ENCODE results near the gene PDS5A. TPM values are rescaled to one million over a fixed set of nuclear protein-coding genes. Genes with fewer than 3 reads are reported as not detected.
"Not testable (repeated sequence)": the region's sequence is repeated elsewhere in the genome, so short reads cannot be mapped to it uniquely, and the experiment has no call there.

Gene PDS5A
- total and polyA plus RNA-seq, 12 donors = 12.6 to 36.2 (median 30.9) TPM

DNA sequence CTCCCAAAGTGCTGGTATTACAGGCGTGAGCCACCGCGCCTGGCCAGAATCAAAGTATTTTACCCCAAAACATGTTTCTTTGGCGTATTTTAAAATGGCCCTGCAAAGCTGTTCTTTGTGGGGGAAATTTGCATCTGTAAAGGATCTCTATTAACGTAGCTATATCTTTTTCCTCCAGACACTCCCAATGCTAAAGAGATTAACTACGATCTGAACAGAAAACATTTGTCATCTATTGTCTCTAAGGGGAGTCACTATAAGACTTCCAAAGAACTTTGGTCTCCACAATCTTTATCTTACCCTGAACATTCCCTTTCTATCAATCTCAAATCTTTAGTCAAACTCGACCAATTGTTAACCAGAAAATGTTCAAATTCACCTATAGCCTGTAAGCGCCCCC, 19.1 kb upstream of the PDS5A start:
- H3K27me3 ChIP-seq = no peaks in the 10 kb centered on the region
- ATAC-seq (no peak), DNase-seq (no peak)
- H3K4me1 ChIP-seq = no peaks in the 10 kb centered on the region
- intact Hi-C loops (cut with DNase I) = no loop called here
- no peaks in the 10 kb centered on the region for H3K36me3 ChIP-seq
- 85 to 88% methylated on average over 8 of the region's 8 CpGs for WGBS, 2 donors
- no peak overlapping the region for H3K4me3 ChIP-seq
- H3K9me3 ChIP-seq = no peaks in the 10 kb centered on the region
- no peak overlapping the region for H3K27ac ChIP-seq
- TF ChIP-seq, protein P1, sequence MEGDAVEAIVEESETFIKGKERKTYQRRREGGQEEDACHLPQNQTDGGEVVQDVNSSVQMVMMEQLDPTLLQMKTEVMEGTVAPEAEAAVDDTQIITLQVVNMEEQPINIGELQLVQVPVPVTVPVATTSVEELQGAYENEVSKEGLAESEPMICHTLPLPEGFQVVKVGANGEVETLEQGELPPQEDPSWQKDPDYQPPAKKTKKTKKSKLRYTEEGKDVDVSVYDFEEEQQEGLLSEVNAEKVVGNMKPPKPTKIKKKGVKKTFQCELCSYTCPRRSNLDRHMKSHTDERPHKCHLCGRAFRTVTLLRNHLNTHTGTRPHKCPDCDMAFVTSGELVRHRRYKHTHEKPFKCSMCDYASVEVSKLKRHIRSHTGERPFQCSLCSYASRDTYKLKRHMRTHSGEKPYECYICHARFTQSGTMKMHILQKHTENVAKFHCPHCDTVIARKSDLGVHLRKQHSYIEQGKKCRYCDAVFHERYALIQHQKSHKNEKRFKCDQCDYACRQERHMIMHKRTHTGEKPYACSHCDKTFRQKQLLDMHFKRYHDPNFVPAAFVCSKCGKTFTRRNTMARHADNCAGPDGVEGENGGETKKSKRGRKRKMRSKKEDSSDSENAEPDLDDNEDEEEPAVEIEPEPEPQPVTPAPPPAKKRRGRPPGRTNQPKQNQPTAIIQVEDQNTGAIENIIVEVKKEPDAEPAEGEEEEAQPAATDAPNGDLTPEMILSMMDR (IDR thresholded peaks at IDR 0.05) = no peak

DNA sequence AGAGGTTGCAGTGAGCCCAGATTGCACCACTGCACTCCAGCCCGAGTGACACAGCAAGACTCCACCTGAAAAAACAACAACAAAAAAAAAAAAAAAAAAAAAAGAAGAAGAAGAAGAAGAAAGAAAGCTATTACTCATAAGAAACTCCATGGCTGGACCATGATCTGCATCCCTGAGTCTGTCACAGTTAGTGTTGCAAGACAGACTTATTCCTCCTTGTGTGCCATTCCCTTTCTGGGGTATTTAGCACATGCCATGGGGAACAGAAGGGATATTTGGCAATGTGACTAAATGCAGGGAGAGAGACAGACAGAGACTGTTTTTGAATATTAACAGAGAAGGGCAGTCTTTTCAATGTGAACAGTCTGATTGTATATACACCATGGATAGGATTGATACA, 16.7 kb upstream of the PDS5A start:
- Histone ChIP-seq H3K4me3 (no peak overlapping the region), H3K36me3 (no peaks in the 10 kb centered on the region), H3K9me3 (no peaks in the 10 kb centered on the region), H3K27ac (no peak overlapping the region), H3K27me3 (peaks cover 0 to 7% (median 0%) of the 10 kb centered on the region in 7 donors), H3K4me1 (no peaks in the 10 kb centered on the region)
- TF ChIP-seq, protein P1 (IDR thresholded peaks at IDR 0.05) = no peak
- ATAC-seq (no peak), DNase-seq (no peak)
- 69 to 70% methylated on average over 1 of the region's 1 CpG for WGBS, 2 donors
- intact Hi-C loops (cut with DNase I) = no loop called here

DNA sequence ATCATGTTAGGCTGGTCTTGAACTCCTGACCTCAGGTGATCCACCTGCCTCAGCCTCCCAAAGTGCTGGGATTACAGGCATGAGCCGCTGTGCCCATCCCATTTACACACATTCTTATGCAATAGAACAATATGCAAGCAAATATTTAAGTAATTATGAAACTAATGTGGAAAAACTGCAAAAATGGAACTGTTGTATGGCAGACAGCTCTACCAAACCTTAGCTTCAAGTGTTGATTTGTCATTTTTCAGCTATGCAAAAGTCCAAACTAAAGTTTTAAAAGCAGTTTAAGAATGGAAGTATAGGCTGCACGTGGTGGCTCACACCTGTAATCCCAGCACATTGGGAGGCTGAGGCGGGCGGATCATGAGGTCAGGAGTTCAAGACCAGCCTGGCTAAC, 11.7 kb upstream of the PDS5A start:
- H3K4me3 ChIP-seq; H3K4me1 ChIP-seq; H3K9me3 ChIP-seq; H3K27me3 ChIP-seq; DNase-seq; H3K36me3 ChIP-seq; ATAC-seq; intact Hi-C loops (cut with DNase I); H3K27ac ChIP-seq: not testable (repeated sequence)
- 88 to 92% methylated on average over 4 of the region's 4 CpGs for WGBS, 2 donors

DNA sequence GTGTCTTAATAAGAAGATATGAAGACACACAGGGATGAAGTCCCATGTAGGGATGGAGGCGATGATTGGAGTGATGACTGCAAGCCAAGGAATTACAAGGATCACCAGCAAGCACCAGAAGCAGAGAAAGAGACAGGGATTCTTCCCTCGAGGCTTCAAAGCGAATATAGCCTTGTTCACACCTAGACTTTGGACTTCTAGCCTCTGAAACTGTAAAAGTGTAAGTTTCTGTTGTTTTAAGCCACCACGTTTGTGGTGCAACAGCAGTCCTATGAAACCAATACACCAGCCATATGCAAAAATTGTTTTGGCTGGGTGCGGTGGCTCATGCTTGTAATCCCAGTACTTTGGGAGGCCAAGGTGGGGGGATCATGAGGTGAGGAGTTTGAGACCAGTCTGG, 9.8 kb upstream of the PDS5A start:
- no peaks in the 10 kb centered on the region for H3K9me3 ChIP-seq
- TF ChIP-seq, protein P1 (IDR thresholded peaks at IDR 0.05) = no peak
- WGBS, 2 donors = 77 to 78% methylated on average over 5 of the region's 5 CpGs
- H3K4me1 ChIP-seq = no peaks in the 10 kb centered on the region
- H3K36me3 ChIP-seq = no peaks in the 10 kb centered on the region
- ATAC-seq = no peak
- intact Hi-C loops (cut with DNase I) = no loop called here
- H3K27me3 ChIP-seq = peaks cover 0 to 9% (median 0%) of the 10 kb centered on the region in 7 donors
- DNase-seq = no peak
- no peak overlapping the region for H3K4me3 ChIP-seq
- no peak overlapping the region for H3K27ac ChIP-seq

DNA sequence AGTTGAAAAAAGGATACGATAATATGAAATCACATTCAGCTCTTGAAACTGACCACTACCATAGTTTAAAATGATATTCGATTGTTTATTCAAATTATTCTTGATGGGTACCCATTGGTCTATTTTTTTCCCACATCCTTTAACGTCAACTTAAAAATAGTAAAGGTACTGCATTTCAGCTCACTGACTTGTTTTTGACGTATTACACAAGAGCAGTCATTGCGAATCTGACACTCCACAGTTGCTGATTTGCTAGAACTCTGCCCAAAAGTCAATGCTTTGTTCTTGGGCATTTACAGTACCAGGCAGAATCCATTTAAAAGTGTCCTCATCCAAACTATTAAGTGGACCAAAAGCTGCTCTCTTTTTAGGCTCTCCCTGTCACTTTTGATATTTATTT, 1.2 kb upstream of the PDS5A start:
- Histone ChIP-seq H3K36me3 (peaks cover 0 to 22% (median 6%) of the 10 kb centered on the region in 9 donors), H3K4me1 (peaks cover 0 to 32% (median 20%) of the 10 kb centered on the region in 9 donors), H3K4me3 (no peak overlapping the region), H3K27ac (peak overlapping the region in 1 of 10 donors; percentile 95), H3K27me3 (no peaks in the 10 kb centered on the region), H3K9me3 (no peaks in the 10 kb centered on the region)
- 85 to 86% methylated on average over 5 of the region's 5 CpGs for WGBS, 2 donors
- TF ChIP-seq, protein P1 (IDR thresholded peaks at IDR 0.05) = no peak
- ATAC-seq = no peak
- intact Hi-C loops (cut with DNase I) = loop anchor here (1.0 to 10.0 kb wide), 12 partner anchors 54 to 512 kb away; partner anchors contain the start of genes UGDH (in 4 of the 10), SMIM14 (in 3 of the 10), UBE2K (in 2 of the 10) and N4BP2 (in 1 of the 10)
- no peak for DNase-seq
